K562 (cell line): Measurements from ENCODE around the gene MEF2C. TPM values are rescaled to one million over a fixed set of nuclear protein-coding genes. Genes with fewer than 3 reads are reported as not detected.

Experiments used
- ATAC-seq: fragments of 200-7000 bp; cut with Tn5 transposase; 3 replicates; pipeline ENCODE4 v1.9.1; 2020; ENCODE audit warnings: moderate library complexity
- BruUV-seq: library from RNA; stranded (reverse); fragments of 400-500 nt; replicated peaks from 2 replicates; lab custom pipeline; 2021; lab: Mats Ljungman, UMichigan
- CTCF ChIA-PET: fragments of 300-600 bp; formaldehyde crosslinking; extraction: SDS; loops from one replicate; lab custom pipeline; 2021; ENCODE audit warnings: low intra/inter-chr PET ratio; lab: Yijun Ruan, JAX
- POLR2A ChIA-PET: fragments of 300-600, 350-650 bp; sonication (Branson Sonifier 250); formaldehyde crosslinking; extraction: SDS; loops from one replicate; lab custom pipeline; 2021; ENCODE audit warnings: antibody characterized with exemption, inconsistent platforms; lab: Yijun Ruan, JAX
- DNase-seq, 4 experiments: peaks; one replicate each; pipeline versions ENCODE4 v3.0.0 to v3.0.0-alpha.2; 2011 to 2018; ENCODE audit warnings: low spot score in 3 of 4, mixed read lengths in 3 of 4; ENCODE audit errors: extremely low read depth in 1 of 4
- FAIRE-seq: peaks from 2 replicates; lab custom pipeline; 2011; peaks lifted over from hg19 to GRCh38; lab: Jason Lieb, UNC
- H2AFZ ChIP-seq: 2 replicates; pipeline ENCODE4 v1.6.0; 2011; ENCODE audit warnings: low read depth, low read length, control low read depth, inconsistent platforms
- H3K27ac ChIP-seq: fragments of 200-600 bp; 3 replicates; pipeline ENCODE4 v1.8.0; 2011; ENCODE audit warnings: low read depth, mild to moderate bottlenecking, control low read depth, inconsistent platforms, low read length, moderate library complexity, mixed read lengths; ENCODE audit errors: extremely low read depth
- H3K27me3 ChIP-seq, 2 experiments: fragments of 300-600 bp in 1 of 2; 2 replicates in 1 of 2; 3 replicates in 1 of 2; pipeline versions ENCODE4 v1.6.0 to v1.8.0; 2011; ENCODE audit warnings: inconsistent platforms in 2 of 2, low read length in 2 of 2, mild to moderate bottlenecking in 1 of 2, mixed read lengths in 1 of 2, moderate library complexity in 1 of 2; ENCODE audit not compliant: control insufficient read depth in 2 of 2, insufficient read depth in 2 of 2
- H3K36me3 ChIP-seq: fragments of 300-600 bp; 3 replicates; pipeline ENCODE4 v1.8.0; 2011; ENCODE audit warnings: mild to moderate bottlenecking, low read length, inconsistent platforms; ENCODE audit not compliant: control insufficient read depth, insufficient read depth
- H3K4me1 ChIP-seq, 2 experiments: fragments of 200-600 bp in 1 of 2; replicated peaks in 1 of 2; 2 replicates in 1 of 2; 3 replicates in 1 of 2; pipeline versions ENCODE4 v1.5.1 to v1.8.0; 2011; ENCODE audit warnings: inconsistent platforms in 2 of 2, low read length in 2 of 2, mild to moderate bottlenecking in 1 of 2, mixed read lengths in 1 of 2, moderate library complexity in 1 of 2; ENCODE audit not compliant: control insufficient read depth in 2 of 2, insufficient read depth in 2 of 2
- H3K4me2 ChIP-seq: 2 replicates; pipeline ENCODE4 v1.6.1; 2011; ENCODE audit warnings: low read length, control low read depth, inconsistent platforms, mixed read lengths; ENCODE audit not compliant: insufficient read depth
- H3K4me3 ChIP-seq: fragments of 200-600 bp; sonication (generic), shearing (Covaris generic); 2 replicates; pipeline ENCODE4 v1.5.1; 2016; ENCODE audit warnings: control low read depth, inconsistent platforms
- H3K79me2 ChIP-seq: fragments of 200-600 bp; 3 replicates; pipeline ENCODE4 v1.8.0; 2011; ENCODE audit warnings: low read length, inconsistent platforms; ENCODE audit not compliant: control insufficient read depth, insufficient read depth
- H3K9ac ChIP-seq, 2 experiments: 2 replicates each; pipeline versions ENCODE4 v1.6.0 to v1.6.1; 2011; ENCODE audit warnings: low read depth in 2 of 2, low read length in 2 of 2, control low read depth in 1 of 2, inconsistent platforms in 1 of 2, mild to moderate bottlenecking in 1 of 2, mixed read lengths in 1 of 2; ENCODE audit not compliant: insufficient read depth in 1 of 2
- H3K9me1 ChIP-seq: one replicate; pipeline ENCODE4 v1.6.0; 2011; ENCODE audit warnings: inconsistent platforms, mild to moderate bottlenecking, low read length, moderate library complexity; ENCODE audit not compliant: control insufficient read depth, insufficient read depth
- H3K9me3 ChIP-seq: replicated peaks from 2 replicates; pipeline ENCODE4 v1.5.1; 2011; ENCODE audit warnings: low read depth, low read length, inconsistent platforms; ENCODE audit not compliant: control insufficient read depth, insufficient read depth
- H4K20me1 ChIP-seq: replicated peaks from 2 replicates; pipeline ENCODE4 v1.6.1; 2011; ENCODE audit warnings: low read length, inconsistent platforms, mixed read lengths; ENCODE audit not compliant: control insufficient read depth, insufficient read depth
- GTF3C2 ChIP-seq: IDR thresholded peaks from 3 replicates; pipeline ENCODE4 v1.6.1; 2011; ENCODE audit warnings: borderline replicate concordance, mild to moderate bottlenecking, moderate library complexity; ENCODE audit not compliant: insufficient read length; ENCODE audit errors: extremely low read depth
- L3MBTL2 ChIP-seq: fragments of 450-650 bp; IDR thresholded peaks from 2 replicates; pipeline ENCODE4 v1.6.1; 2016; ENCODE audit warnings: mild to moderate bottlenecking, moderate library complexity
- MAFK ChIP-seq: IDR thresholded peaks from 2 replicates; pipeline ENCODE4 v1.6.1; 2011; ENCODE audit warnings: low read length, improper control_type of control experiment
- NFIX ChIP-seq: fragments of 250-450 bp; sonication (Bioruptor Pico); IDR thresholded peaks from 2 replicates; pipeline ENCODE4 v1.4.0; 2020; ENCODE audit warnings: low read depth, mild to moderate bottlenecking, moderate library complexity
- SREBF1 ChIP-seq: fragments of 150-350 bp; IDR thresholded peaks from 2 replicates; pipeline ENCODE4 v1.6.1; 2014; ENCODE audit warnings: antibody characterized with exemption, low read depth, low read length, borderline replicate concordance
- TAL1 ChIP-seq: fragments of 450-650 bp; IDR thresholded peaks from 2 replicates; pipeline ENCODE4 v1.6.1; 2016; ENCODE audit warnings: mild to moderate bottlenecking
- WGBS: fragments of 100-300 bp; shearing (Covaris generic); methylation state at CpG from one replicate; pipeline ENCODE4 v1.1.6; 2016; ENCODE audit warnings: low coverage, mixed read lengths; ENCODE audit not compliant: insufficient coverage; ENCODE audit errors: missing lambda C conversion rate; 5-methylcytosine and 5-hydroxymethylcytosine counted together
- in situ Hi-C: fragments of 300-500 bp; cut with MboI; formaldehyde crosslinking; loops from 4 replicates; pipeline ENCODE4 v1.15.0; 2018; ENCODE audit warnings: inconsistent platforms, mixed read lengths
- intact Hi-C: fragments of 100-400 bp; cut with micrococcal nuclease; formaldehyde crosslinking; loops from 2 replicates; pipeline ENCODE4 v1.14.2; 2022
- polyA plus RNA-seq, 8 experiments: library from polyadenylated mRNA; depleted of rRNA in 4 of 8; stranded (reverse) in 5 of 8; unstranded in 3 of 8; fragments of >200 nt; fragmentation: Nextera tagmentation in 2 of 8; fragmentation: Illumina TruSeq in 1 of 8; extraction: Ambion mirVana in 2 of 8; extraction: Trizol in 1 of 8; gene quantifications; 2 replicates each; pipeline versions ENCODE4 v1.2.1 to v1.2.3, GENCODE V29; 2011 to 2014; ENCODE audit warnings: inconsistent platforms in 1 of 8, missing spikeins in 1 of 8
- total RNA-seq, 7 experiments: library from RNA; depleted of rRNA in 6 of 7; stranded (reverse); fragments of >200 nt in 6 of 7; fragmentation: Illumina TruSeq in 2 of 7; extraction: Trizol in 2 of 7; gene quantifications; 2 replicates each; pipeline versions ENCODE4 v1.2.1 to v1.2.3, GENCODE V29; 2011 to 2021; ENCODE audit warnings: low replicate concordance in 1 of 7
- TF ChIP-seq, protein P1 (sequence below): fragments of 250-450 bp; sonication (Bioruptor Pico); IDR thresholded peaks from 2 replicates; pipeline ENCODE4 v1.8.0; 2021; ENCODE audit warnings: mild to moderate bottlenecking, moderate library complexity
- TF ChIP-seq, protein P2 (sequence below): fragments of 250-450 bp; sonication (Bioruptor Pico); IDR thresholded peaks from 2 replicates; pipeline ENCODE4 v1.9.0; 2021; ENCODE audit warnings: mild to moderate bottlenecking, inconsistent platforms

Gene MEF2C
- total and polyA plus RNA-seq, 9 of the 15 experiments (the other 6 are each of a cell fraction or from before 2014, with no cell fraction given), result 25.1 to 67.8 (median 58.3) TPM

GRCh38 chr5:88682881-88683361, 200.1 kb downstream of the MEF2C start:
- Histone ChIP-seq H3K36me3 (no peaks in the 10 kb centered on the region), H3K4me2 (no peak overlapping the region), H3K79me2 (no peaks in the 10 kb centered on the region), H3K9ac (no peak overlapping the region), H2AFZ (no peak overlapping the region), H3K4me1 (peaks cover 0 to 22% of the 10 kb centered on the region in 2 experiments; a peak in 2 of 5 replicates), H4K20me1 (no peaks in the 10 kb centered on the region; the same call in 1 of the 2 replicates), H3K27me3 (peaks cover 32 to 51% of the 10 kb centered on the region in 2 experiments; a peak in 4 of 5 replicates), H3K27ac (no peak overlapping the region), H3K9me1 (peaks cover 3% of the 10 kb centered on the region), H3K4me3 (no peak overlapping the region), H3K9me3 (no peaks in the 10 kb centered on the region)
- no peak for DNase-seq
- no peak for FAIRE-seq
- no TSS peak for BruUV-seq
- intact Hi-C loops (loop anchor here (5.0 kb wide), 1 partner anchor 541 kb away; no protein-coding TSS in a partner anchor), in situ Hi-C loops (no loop called here)
- no peak for TF ChIP-seq SREBF1
- WGBS, result 0% methylated on average over 5 of the region's 5 CpGs
- no peak for ATAC-seq
- ChIA-PET CTCF (no interaction called here), POLR2A (no interaction called here)

DNA sequence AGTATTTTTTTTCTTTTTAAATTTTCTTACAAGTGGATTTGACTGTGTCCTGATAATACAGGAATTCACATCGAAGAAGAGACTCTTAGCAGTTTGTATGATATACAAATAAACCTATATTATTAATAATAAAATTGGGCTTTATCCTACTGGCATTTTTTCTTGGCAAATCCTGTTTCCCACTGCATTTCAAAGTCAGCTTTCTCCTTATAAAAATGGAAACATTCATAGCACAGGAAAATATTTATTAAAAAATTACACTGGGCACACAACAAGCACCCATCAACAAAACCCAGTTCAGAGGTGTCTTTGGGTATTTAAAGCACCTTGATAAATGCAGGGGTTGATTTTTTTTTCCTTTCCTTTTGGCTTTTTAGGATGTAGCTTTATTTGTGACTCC, 200.9 kb downstream of the MEF2C start:
- Histone ChIP-seq H3K27ac (no peak overlapping the region), H3K9me1 (peaks cover 3% of the 10 kb centered on the region), H3K9ac (no peak overlapping the region), H3K4me1 (peaks cover 0 to 22% of the 10 kb centered on the region in 2 experiments; a peak in 2 of 5 replicates), H3K27me3 (peaks cover 32 to 49% of the 10 kb centered on the region in 2 experiments; a peak in 4 of 5 replicates), H3K4me3 (no peak overlapping the region), H3K4me2 (no peak overlapping the region), H3K9me3 (no peaks in the 10 kb centered on the region), H3K79me2 (no peaks in the 10 kb centered on the region), H3K36me3 (no peaks in the 10 kb centered on the region), H4K20me1 (no peaks in the 10 kb centered on the region; the same call in 1 of the 2 replicates), H2AFZ (no peak overlapping the region)
- ChIA-PET POLR2A (no interaction called here), CTCF (no interaction called here)
- FAIRE-seq (no peak), DNase-seq (no peak), ATAC-seq (no peak)
- no TSS peak for BruUV-seq
- in situ Hi-C loops, result no loop called here
- intact Hi-C loops, result loop anchor here (5.0 kb wide), 1 partner anchor 540 kb away; no protein-coding TSS in a partner anchor
- 0% methylated on average over 1 of the region's 1 CpG for WGBS
- TF ChIP-seq, protein P1, sequence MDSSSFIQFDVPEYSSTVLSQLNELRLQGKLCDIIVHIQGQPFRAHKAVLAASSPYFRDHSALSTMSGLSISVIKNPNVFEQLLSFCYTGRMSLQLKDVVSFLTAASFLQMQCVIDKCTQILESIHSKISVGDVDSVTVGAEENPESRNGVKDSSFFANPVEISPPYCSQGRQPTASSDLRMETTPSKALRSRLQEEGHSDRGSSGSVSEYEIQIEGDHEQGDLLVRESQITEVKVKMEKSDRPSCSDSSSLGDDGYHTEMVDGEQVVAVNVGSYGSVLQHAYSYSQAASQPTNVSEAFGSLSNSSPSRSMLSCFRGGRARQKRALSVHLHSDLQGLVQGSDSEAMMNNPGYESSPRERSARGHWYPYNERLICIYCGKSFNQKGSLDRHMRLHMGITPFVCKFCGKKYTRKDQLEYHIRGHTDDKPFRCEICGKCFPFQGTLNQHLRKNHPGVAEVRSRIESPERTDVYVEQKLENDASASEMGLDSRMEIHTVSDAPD (CRISPR knock-in tag), result no peak
- TF ChIP-seq, protein P2, sequence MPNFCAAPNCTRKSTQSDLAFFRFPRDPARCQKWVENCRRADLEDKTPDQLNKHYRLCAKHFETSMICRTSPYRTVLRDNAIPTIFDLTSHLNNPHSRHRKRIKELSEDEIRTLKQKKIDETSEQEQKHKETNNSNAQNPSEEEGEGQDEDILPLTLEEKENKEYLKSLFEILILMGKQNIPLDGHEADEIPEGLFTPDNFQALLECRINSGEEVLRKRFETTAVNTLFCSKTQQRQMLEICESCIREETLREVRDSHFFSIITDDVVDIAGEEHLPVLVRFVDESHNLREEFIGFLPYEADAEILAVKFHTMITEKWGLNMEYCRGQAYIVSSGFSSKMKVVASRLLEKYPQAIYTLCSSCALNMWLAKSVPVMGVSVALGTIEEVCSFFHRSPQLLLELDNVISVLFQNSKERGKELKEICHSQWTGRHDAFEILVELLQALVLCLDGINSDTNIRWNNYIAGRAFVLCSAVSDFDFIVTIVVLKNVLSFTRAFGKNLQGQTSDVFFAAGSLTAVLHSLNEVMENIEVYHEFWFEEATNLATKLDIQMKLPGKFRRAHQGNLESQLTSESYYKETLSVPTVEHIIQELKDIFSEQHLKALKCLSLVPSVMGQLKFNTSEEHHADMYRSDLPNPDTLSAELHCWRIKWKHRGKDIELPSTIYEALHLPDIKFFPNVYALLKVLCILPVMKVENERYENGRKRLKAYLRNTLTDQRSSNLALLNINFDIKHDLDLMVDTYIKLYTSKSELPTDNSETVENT (CRISPR knock-in tag), result no peak
- TF ChIP-seq TAL1 (no peak), L3MBTL2 (no peak), NFIX (CRISPR knock-in tag) (no peak), MAFK (no peak), GTF3C2 (no peak)
